ENCODE measurements around the gene CNTD1. TPM values are rescaled to one million over a fixed set of nuclear protein-coding genes. Genes with fewer than 3 reads are reported as not detected.

The CNTD1 gene
- total RNA-seq, 4 donors from 2014 or later: 0.22 TPM; not detected in 3

Small RNA genes within 50 kb of the gene (small RNA-seq; reads per million reads assigned to genes)
- gene HMGN2P15 (not detected), gene MIR6781 (not detected)

Other genes with a start within 250 kb of the CNTD1 start
- 1 to 10 TPM in 3 of 4 donors, under 1 TPM in 1; 0.78 to 4.4 (median 3.7) TPM for gene HSD17B1, start 245.9 kb upstream of the CNTD1 start, total RNA-seq
- 10 to 100 TPM; 22.9 to 33.9 (median 25.5) TPM for gene COASY, start 236.7 kb upstream of the CNTD1 start, total RNA-seq
- 10 to 100 TPM; 31.8 to 44.4 (median 39.1) TPM for gene MLX, start 231.8 kb upstream of the CNTD1 start, total RNA-seq
- gene PSMC3IP, start 221.1 kb upstream of the CNTD1 start, total RNA-seq: 1 to 10 TPM; 4.9 to 9.0 (median 7.4) TPM
- gene RETREG3, start 189.5 kb upstream of the CNTD1 start, total RNA-seq: 10 to 100 TPM; 43.1 to 61.8 (median 57.7) TPM
- gene TUBG1, start 189.2 kb upstream of the CNTD1 start, total RNA-seq: 10 to 100 TPM; 15.3 to 45.6 (median 21.6) TPM
- 10 to 100 TPM; 48.2 to 92.4 (median 77.6) TPM for gene TUBG2, start 139.6 kb upstream of the CNTD1 start, total RNA-seq
- 10 to 100 TPM; 32.4 to 57.7 (median 46.1) TPM for gene PLEKHH3, start 121.9 kb upstream of the CNTD1 start, total RNA-seq
- 10 to 100 TPM in 1 of 4 donors, 1 to 10 TPM in 3; 3.7 to 11.1 (median 7.1) TPM for gene CCR10, start 117.0 kb upstream of the CNTD1 start, total RNA-seq
- 10 to 100 TPM in 2 of 4 donors, 1 to 10 TPM in 2; 6.3 to 21.0 (median 12.6) TPM for gene CNTNAP1, start 116.3 kb upstream of the CNTD1 start, total RNA-seq
- gene EZH1, start 53.8 kb upstream of the CNTD1 start, total RNA-seq: 100 to 1,000 TPM in 2 of 4 donors, 10 to 100 TPM in 2; 73.8 to 128 (median 109) TPM
- gene RAMP2, start 37.6 kb upstream of the CNTD1 start, total RNA-seq: 100 to 1,000 TPM in 1 of 4 donors, 10 to 100 TPM in 3; 32.6 to 113 (median 51.4) TPM
- 10 to 100 TPM; 24.5 to 44.7 (median 38.2) TPM for gene VPS25, start 25.4 kb upstream of the CNTD1 start, total RNA-seq
- 10 to 100 TPM in 2 of 4 donors, 1 to 10 TPM in 2; 3.6 to 15.6 (median 9.1) TPM for gene WNK4, start 18.3 kb upstream of the CNTD1 start, total RNA-seq
- gene COA3, start 157 bp upstream of the CNTD1 start, total RNA-seq: 10 to 100 TPM; 58.2 to 91.7 (median 62.6) TPM
- 100 to 1,000 TPM in 1 of 4 donors, 10 to 100 TPM in 3; 76.7 to 104 (median 80.4) TPM for gene BECN1, start 25.4 kb downstream of the CNTD1 start, total RNA-seq
- 10 to 100 TPM; 42.2 to 86.7 (median 53.7) TPM for gene PSME3, start 34.5 kb downstream of the CNTD1 start, total RNA-seq
- 1 to 10 TPM; 2.0 to 3.3 (median 3.0) TPM for gene AOC2, start 45.7 kb downstream of the CNTD1 start, total RNA-seq
- gene AOC3, start 52.3 kb downstream of the CNTD1 start, total RNA-seq: 10 to 100 TPM; 49.0 to 74.1 (median 53.0) TPM
- not detected for gene G6PC1, start 101.9 kb downstream of the CNTD1 start, total RNA-seq
- 10 to 100 TPM; 26.0 to 42.0 (median 31.3) TPM for gene AARSD1, start 165.6 kb downstream of the CNTD1 start, total RNA-seq
- not detected for gene PTGES3L, start 181.2 kb downstream of the CNTD1 start, total RNA-seq
- 10 to 100 TPM; 10.7 to 15.6 (median 12.9) TPM for gene RUNDC1, start 181.7 kb downstream of the CNTD1 start, total RNA-seq
- gene RPL27, start 199.6 kb downstream of the CNTD1 start, total RNA-seq: 1,000 to 10,000 TPM in 1 of 4 donors, 100 to 1,000 TPM in 3; 500 to 1,072 (median 818) TPM
- 10 to 100 TPM; 36.1 to 59.0 (median 37.9) TPM for gene IFI35, start 207.9 kb downstream of the CNTD1 start, total RNA-seq
- gene VAT1, start 223.5 kb downstream of the CNTD1 start, total RNA-seq: 100 to 1,000 TPM; 203 to 246 (median 228) TPM
- 1 to 10 TPM in 3 of 4 donors, under 1 TPM in 1; 0.59 to 2.6 (median 1.9) TPM for gene RND2, start 226.4 kb downstream of the CNTD1 start, total RNA-seq

Data from tibial nerve (tissue), 4 donors.